ENCODE results near the gene CSDE1.

DNA sequence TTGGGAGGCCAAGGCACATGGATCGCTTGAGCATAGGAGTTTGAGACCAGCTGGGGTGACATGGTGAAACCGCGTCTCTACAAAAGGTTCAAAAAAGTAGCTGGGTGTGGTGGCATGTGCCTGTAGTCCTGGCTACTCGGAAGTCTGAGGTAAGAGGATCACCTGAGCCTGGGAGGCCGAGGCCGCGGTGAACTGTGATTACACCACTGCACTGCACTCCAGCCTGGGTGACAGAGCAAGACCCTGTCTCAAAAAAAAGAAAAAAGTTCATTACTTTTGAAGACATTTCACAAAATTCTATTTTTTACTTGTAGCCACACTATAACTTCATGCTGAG is 85.9 kb downstream of the CSDE1 start:
- TF ChIP-seq POLR2A (IDR thresholded peaks at IDR 0.05; ENCODE audit: low read depth, low read length) (no peak), POU2F2 (IDR thresholded peaks at IDR 0.05; ENCODE audit: low read depth, low read length) (no peak), TAF1 (IDR thresholded peaks at IDR 0.05; ENCODE audit: low read depth, low read length) (no peak), SPI1 (IDR thresholded peaks at IDR 0.05; ENCODE audit: low read depth, low read length) (no peak), POLR2AphosphoS5 (IDR thresholded peaks at IDR 0.05; ENCODE audit: low read depth, low read length) (no peak)

All from GM12891 (cell line).